ENCODE results near the gene SLC26A2.
A peak's percentile ranks its signal among the peaks of the same experiment; 100 is the strongest.

The SLC26A2 gene

DNA sequence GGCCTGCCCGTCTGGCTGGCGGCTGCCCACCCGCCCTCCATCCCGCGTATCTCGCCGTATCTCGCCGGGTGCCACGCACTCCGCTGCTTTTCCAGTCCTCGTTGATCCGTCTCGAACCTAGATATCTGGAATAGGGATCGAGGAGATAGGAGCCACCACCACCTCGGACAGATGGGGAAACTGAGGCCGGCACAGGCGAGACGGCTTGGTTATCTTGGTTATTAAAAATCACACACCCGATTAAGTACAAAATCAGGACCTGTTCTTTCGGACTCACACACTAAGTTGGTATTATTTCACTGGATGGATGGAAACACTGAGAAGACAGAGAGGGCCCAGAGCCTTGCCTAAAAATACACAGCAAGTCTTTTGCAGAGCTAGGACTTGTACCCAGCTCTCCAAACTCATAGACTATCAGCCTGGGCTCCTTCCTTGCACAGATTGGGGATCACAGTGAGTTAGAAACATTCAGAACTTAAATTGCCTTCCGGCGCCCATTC, 678 bp downstream of the SLC26A2 start:
- Histone ChIP-seq H2AK5ac (ENCODE audit: low read length) (no peak overlapping the region), H3K4me1 (ENCODE audit: control insufficient read depth, low read depth, low read length) (peaks cover 8% of the 10 kb centered on the region), H3K4ac (ENCODE audit: low read depth, low read length) (no peak overlapping the region), H4K8ac (ENCODE audit: low read depth, low read length) (no peak overlapping the region), H2BK120ac (ENCODE audit: low read depth, low read length) (no peak overlapping the region), H4K5ac (ENCODE audit: low read length) (no peak overlapping the region), H3K4me3 (ENCODE audit: low read length) (peak overlapping the region; percentile 77), H3K27ac (ENCODE audit: low read depth, low read length) (no peak overlapping the region), H3K56ac (ENCODE audit: low read length) (peak overlapping the region; percentile 90), H3K79me1 (ENCODE audit: low read length) (no peaks in the 10 kb centered on the region), H3K36me3 (ENCODE audit: control insufficient read depth, insufficient read depth, low read length) (no peaks in the 10 kb centered on the region), H3K23ac (ENCODE audit: low read length) (peak overlapping the region; percentile 66), H2BK15ac (replicated peaks; ENCODE audit: low read depth) (no peak overlapping the region), H3K18ac (ENCODE audit: low read length) (no peak overlapping the region), H3K27me3 (ENCODE audit: insufficient read depth, low read length, poor library complexity) (no peaks in the 10 kb centered on the region), H3K4me2 (ENCODE audit: low read length) (peak overlapping the region; percentile 68), H3K9ac (ENCODE audit: low read length) (peak overlapping the region; percentile 77), H3K79me2 (ENCODE audit: control insufficient read depth, insufficient read depth, low read length) (no peaks in the 10 kb centered on the region), H2BK5ac (ENCODE audit: low read length) (no peak overlapping the region)
- no peak for DNase-seq
- WGBS (ENCODE audit: extremely low coverage, insufficient coverage, low lambda C conversion rate), result no CpG with 5 or more reads among the region's 23 CpGs

DNA sequence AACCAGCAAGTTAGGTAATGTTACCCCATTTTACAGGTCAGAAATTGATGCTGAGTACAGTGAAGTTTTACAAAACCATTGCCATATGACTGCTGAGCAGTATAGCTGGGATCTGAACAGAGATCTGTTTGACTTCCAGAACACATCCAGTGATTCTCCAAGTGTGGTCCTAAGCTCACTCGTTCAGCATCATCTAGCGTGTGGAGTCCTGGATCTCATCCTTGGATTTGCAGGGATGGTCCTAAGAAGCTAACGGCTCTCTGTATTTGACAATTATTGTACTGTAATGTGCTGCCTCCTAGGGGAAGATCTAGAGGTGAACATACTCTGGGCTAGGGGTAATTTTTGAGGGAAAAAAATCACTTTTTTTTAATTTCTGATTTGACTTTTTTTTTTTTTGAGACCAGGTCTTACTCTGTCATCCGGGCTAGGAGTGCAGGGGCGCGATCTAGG, 1.4 kb downstream of the SLC26A2 start:
- Histone ChIP-seq H3K4me2 (ENCODE audit: low read length) (no peak overlapping the region), H3K18ac (ENCODE audit: low read length) (no peak overlapping the region), H4K8ac (ENCODE audit: low read depth, low read length) (no peak overlapping the region), H3K27ac (ENCODE audit: low read depth, low read length) (no peak overlapping the region), H2BK120ac (ENCODE audit: low read depth, low read length) (no peak overlapping the region), H2BK15ac (replicated peaks; ENCODE audit: low read depth) (no peak overlapping the region), H2AK5ac (ENCODE audit: low read length) (no peak overlapping the region), H3K36me3 (ENCODE audit: control insufficient read depth, insufficient read depth, low read length) (no peaks in the 10 kb centered on the region), H3K4me1 (ENCODE audit: control insufficient read depth, low read depth, low read length) (peaks cover 8% of the 10 kb centered on the region), H3K56ac (ENCODE audit: low read length) (no peak overlapping the region), H3K27me3 (ENCODE audit: insufficient read depth, low read length, poor library complexity) (no peaks in the 10 kb centered on the region), H3K9ac (ENCODE audit: low read length) (no peak overlapping the region), H3K79me2 (ENCODE audit: control insufficient read depth, insufficient read depth, low read length) (no peaks in the 10 kb centered on the region), H3K4me3 (ENCODE audit: low read length) (no peak overlapping the region), H4K5ac (ENCODE audit: low read length) (no peak overlapping the region), H3K4ac (ENCODE audit: low read depth, low read length) (no peak overlapping the region), H3K23ac (ENCODE audit: low read length) (no peak overlapping the region), H3K79me1 (ENCODE audit: low read length) (no peaks in the 10 kb centered on the region), H2BK5ac (ENCODE audit: low read length) (no peak overlapping the region)
- WGBS (ENCODE audit: extremely low coverage, insufficient coverage, low lambda C conversion rate), result no CpG with 5 or more reads among the region's 6 CpGs
- DNase-seq, result peak; percentile 65

DNA sequence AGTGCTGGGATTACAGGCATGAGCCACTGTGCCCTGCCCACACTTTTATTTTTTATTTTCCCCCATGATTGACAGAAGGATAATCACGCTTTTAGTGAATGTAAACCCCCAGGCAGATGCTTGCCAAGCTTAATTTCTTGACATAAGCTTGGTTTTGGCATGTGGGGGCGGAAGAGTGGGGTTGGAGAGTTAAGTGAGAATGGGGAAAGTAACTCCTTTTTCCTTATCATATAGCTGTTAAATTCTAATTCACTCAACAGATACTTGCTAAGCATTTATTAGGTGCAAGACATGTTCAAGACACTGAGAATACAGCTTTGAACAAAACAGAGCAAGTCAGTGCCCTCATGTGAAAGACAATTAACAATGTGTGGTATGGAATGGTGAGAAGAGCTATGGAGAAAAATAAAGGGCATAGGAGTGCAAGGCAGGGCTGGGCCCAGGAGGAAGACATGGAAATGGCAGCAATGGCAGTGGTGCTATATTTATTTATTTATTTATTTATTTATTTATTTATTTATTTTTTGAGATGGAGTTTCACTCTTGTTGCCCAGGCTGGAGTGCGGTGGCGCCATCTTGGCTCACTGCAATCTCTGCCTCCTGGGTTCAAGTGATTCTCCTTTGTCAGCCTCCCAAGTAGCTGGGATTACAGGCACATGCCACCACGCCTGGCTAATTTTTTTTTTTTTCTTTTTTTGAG, 2.2 kb downstream of the SLC26A2 start:
- Histone ChIP-seq H3K23ac (ENCODE audit: low read length) (no peak overlapping the region), H4K5ac (ENCODE audit: low read length) (no peak overlapping the region), H3K9ac (ENCODE audit: low read length) (no peak overlapping the region), H3K4me3 (ENCODE audit: low read length) (no peak overlapping the region), H3K4me1 (ENCODE audit: control insufficient read depth, low read depth, low read length) (peaks cover 8% of the 10 kb centered on the region), H3K36me3 (ENCODE audit: control insufficient read depth, insufficient read depth, low read length) (no peaks in the 10 kb centered on the region), H2BK15ac (replicated peaks; ENCODE audit: low read depth) (no peak overlapping the region), H3K4ac (ENCODE audit: low read depth, low read length) (no peak overlapping the region), H3K56ac (ENCODE audit: low read length) (no peak overlapping the region), H3K4me2 (ENCODE audit: low read length) (no peak overlapping the region), H2BK5ac (ENCODE audit: low read length) (no peak overlapping the region), H3K79me2 (ENCODE audit: control insufficient read depth, insufficient read depth, low read length) (no peaks in the 10 kb centered on the region), H3K18ac (ENCODE audit: low read length) (no peak overlapping the region), H2AK5ac (ENCODE audit: low read length) (no peak overlapping the region), H3K27ac (ENCODE audit: low read depth, low read length) (no peak overlapping the region), H4K8ac (ENCODE audit: low read depth, low read length) (no peak overlapping the region), H2BK120ac (ENCODE audit: low read depth, low read length) (no peak overlapping the region), H3K79me1 (ENCODE audit: low read length) (no peaks in the 10 kb centered on the region), H3K27me3 (ENCODE audit: insufficient read depth, low read length, poor library complexity) (no peaks in the 10 kb centered on the region)
- WGBS (ENCODE audit: extremely low coverage, insufficient coverage, low lambda C conversion rate), result no CpG with 5 or more reads among the region's 5 CpGs
- DNase-seq, result no peak

DNA sequence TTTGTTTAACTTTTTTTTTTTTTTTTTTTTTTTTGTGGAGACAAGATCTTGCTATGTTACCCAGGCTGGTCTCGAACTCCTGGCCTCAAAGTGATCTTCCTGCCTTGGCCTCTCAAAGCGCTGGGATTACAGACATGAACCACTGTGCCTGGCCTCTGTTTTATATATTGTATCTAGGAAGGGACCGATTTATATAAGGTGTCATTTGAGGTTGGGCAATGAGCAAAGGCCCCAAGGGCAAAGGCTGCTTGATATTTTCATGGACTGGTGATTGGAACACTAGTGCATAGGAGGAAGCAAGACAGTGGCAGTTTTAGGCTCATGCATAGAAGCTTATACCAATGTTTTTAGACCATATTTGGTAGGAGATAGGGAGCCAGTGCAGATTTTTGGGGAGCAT, 3.2 kb downstream of the SLC26A2 start:
- H3K4ac ChIP-seq (ENCODE audit: low read depth, low read length), result no peak overlapping the region
- H3K56ac ChIP-seq (ENCODE audit: low read length), result no peak overlapping the region
- H2BK15ac ChIP-seq (replicated peaks; ENCODE audit: low read depth), result no peak overlapping the region
- H3K23ac ChIP-seq (ENCODE audit: low read length), result no peak overlapping the region
- no peak overlapping the region for H2AK5ac ChIP-seq (ENCODE audit: low read length)
- H3K4me2 ChIP-seq (ENCODE audit: low read length), result no peak overlapping the region
- H3K4me1 ChIP-seq (ENCODE audit: control insufficient read depth, low read depth, low read length), result peaks cover 8% of the 10 kb centered on the region
- H3K27me3 ChIP-seq (ENCODE audit: insufficient read depth, low read length, poor library complexity), result no peaks in the 10 kb centered on the region
- H2BK5ac ChIP-seq (ENCODE audit: low read length), result no peak overlapping the region
- H3K18ac ChIP-seq (ENCODE audit: low read length), result no peak overlapping the region
- no peaks in the 10 kb centered on the region for H3K79me2 ChIP-seq (ENCODE audit: control insufficient read depth, insufficient read depth, low read length)
- H3K36me3 ChIP-seq (ENCODE audit: control insufficient read depth, insufficient read depth, low read length), result no peaks in the 10 kb centered on the region
- no peak overlapping the region for H3K9ac ChIP-seq (ENCODE audit: low read length)
- H3K79me1 ChIP-seq (ENCODE audit: low read length), result no peaks in the 10 kb centered on the region
- H4K8ac ChIP-seq (ENCODE audit: low read depth, low read length), result no peak overlapping the region
- WGBS (ENCODE audit: extremely low coverage, insufficient coverage, low lambda C conversion rate), result no CpG with 5 or more reads among the region's 3 CpGs
- no peak overlapping the region for H2BK120ac ChIP-seq (ENCODE audit: low read depth, low read length)
- H4K5ac ChIP-seq (ENCODE audit: low read length), result no peak overlapping the region
- H3K27ac ChIP-seq (ENCODE audit: low read depth, low read length), result no peak overlapping the region
- no peak overlapping the region for H3K4me3 ChIP-seq (ENCODE audit: low read length)
- no peak for DNase-seq

DNA sequence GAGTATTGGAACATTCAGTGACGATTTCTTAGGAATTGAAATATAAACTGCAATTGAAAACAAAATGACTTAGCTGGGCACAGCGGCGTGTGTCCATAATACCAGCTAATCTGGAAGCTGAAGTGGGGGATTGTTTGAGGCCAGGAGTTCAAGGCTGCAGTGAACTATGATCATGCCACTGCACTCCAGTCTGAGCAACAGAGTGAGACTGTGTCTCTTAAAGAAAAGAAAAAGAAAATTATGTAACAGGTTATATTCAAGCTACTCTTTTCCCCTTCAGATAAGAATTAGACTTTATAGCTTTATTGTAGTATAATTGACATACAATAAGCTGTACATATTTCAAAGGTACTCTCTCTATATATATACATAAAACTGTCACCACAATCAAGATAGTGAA, 6.4 kb downstream of the SLC26A2 start:
- H3K79me2 ChIP-seq (ENCODE audit: control insufficient read depth, insufficient read depth, low read length), result no peaks in the 10 kb centered on the region
- no peaks in the 10 kb centered on the region for H3K4me1 ChIP-seq (ENCODE audit: control insufficient read depth, low read depth, low read length)
- no peaks in the 10 kb centered on the region for H3K27me3 ChIP-seq (ENCODE audit: insufficient read depth, low read length, poor library complexity)
- H4K8ac ChIP-seq (ENCODE audit: low read depth, low read length), result no peak overlapping the region
- no peak overlapping the region for H4K5ac ChIP-seq (ENCODE audit: low read length)
- H3K23ac ChIP-seq (ENCODE audit: low read length), result no peak overlapping the region
- H3K79me1 ChIP-seq (ENCODE audit: low read length), result no peaks in the 10 kb centered on the region
- no peak for DNase-seq
- no peak overlapping the region for H2AK5ac ChIP-seq (ENCODE audit: low read length)
- no peak overlapping the region for H2BK5ac ChIP-seq (ENCODE audit: low read length)
- H3K4ac ChIP-seq (ENCODE audit: low read depth, low read length), result no peak overlapping the region
- no peak overlapping the region for H3K27ac ChIP-seq (ENCODE audit: low read depth, low read length)
- H3K4me3 ChIP-seq (ENCODE audit: low read length), result no peak overlapping the region
- no peaks in the 10 kb centered on the region for H3K36me3 ChIP-seq (ENCODE audit: control insufficient read depth, insufficient read depth, low read length)
- WGBS (ENCODE audit: extremely low coverage, insufficient coverage, low lambda C conversion rate), result no CpG with 5 or more reads among the region's 3 CpGs
- no peak overlapping the region for H3K56ac ChIP-seq (ENCODE audit: low read length)
- H3K18ac ChIP-seq (ENCODE audit: low read length), result no peak overlapping the region
- no peak overlapping the region for H3K4me2 ChIP-seq (ENCODE audit: low read length)
- H3K9ac ChIP-seq (ENCODE audit: low read length), result no peak overlapping the region
- H2BK120ac ChIP-seq (ENCODE audit: low read depth, low read length), result no peak overlapping the region
- no peak overlapping the region for H2BK15ac ChIP-seq (replicated peaks; ENCODE audit: low read depth)

Data from mesendoderm (in vitro differentiated cells).